Keratinocyte (primary cell): ENCODE measurements around the gene KIR2DL1. TPM values are rescaled to one million over a fixed set of nuclear protein-coding genes. Genes with fewer than 3 reads are reported as not detected.
"Not testable (repeated sequence)": the region's sequence is repeated elsewhere in the genome, so short reads cannot be mapped to it uniquely, and the experiment has no call there.

Source experiments
- DNase-seq: peaks from one replicate; pipeline ENCODE4 v3.0.0-alpha.2; 2011; ENCODE audit warnings: low read depth, missing footprints, low spot score
- FAIRE-seq: peaks from 2 replicates; lab custom pipeline; 2011; peaks lifted over from hg19 to GRCh38; lab: Jason Lieb, UNC
- H2AFZ ChIP-seq: 2 replicates; pipeline ENCODE4 v1.6.0; 2012; ENCODE audit warnings: low read length, control low read depth, inconsistent platforms; ENCODE audit not compliant: control insufficient read depth
- H3K27ac ChIP-seq: 2 replicates; pipeline ENCODE4 v1.5.1; 2011; ENCODE audit warnings: low read length; ENCODE audit not compliant: control insufficient read depth, insufficient read depth
- H3K27me3 ChIP-seq: 3 replicates; pipeline ENCODE4 v1.6.0; 2011; ENCODE audit warnings: low read length; ENCODE audit not compliant: control insufficient read depth, insufficient read depth; ENCODE audit errors: extremely low read depth
- H3K36me3 ChIP-seq, 2 experiments: 2 replicates in 1 of 2; 3 replicates in 1 of 2; pipeline ENCODE4 v1.5.1; 2011; ENCODE audit warnings: low read length in 2 of 2, mild to moderate bottlenecking in 1 of 2; ENCODE audit not compliant: control insufficient read depth in 2 of 2, insufficient read depth in 2 of 2; ENCODE audit errors: extremely low read depth in 1 of 2
- H3K4me1 ChIP-seq: 3 replicates; pipeline ENCODE4 v1.5.1; 2011; ENCODE audit warnings: low read length; ENCODE audit not compliant: control insufficient read depth, insufficient read depth; ENCODE audit errors: extremely low read depth
- H3K4me2 ChIP-seq: 3 replicates; pipeline ENCODE4 v1.6.0; 2011; ENCODE audit warnings: low read depth, low read length; ENCODE audit not compliant: control insufficient read depth, insufficient read depth; ENCODE audit errors: extremely low read depth
- H3K4me3 ChIP-seq, 3 experiments: fragments of 200-600 bp in 1 of 3; sonication (generic) in 1 of 3; 2 replicates in 2 of 3; 3 replicates in 1 of 3; pipeline ENCODE4 v1.5.1; 2011 to 2016; ENCODE audit warnings: low read length in 3 of 3, mild to moderate bottlenecking in 3 of 3, control low read depth in 2 of 3, inconsistent platforms in 1 of 3, low read depth in 1 of 3, mixed read lengths in 1 of 3, mixed run types in 1 of 3, moderate library complexity in 1 of 3; ENCODE audit not compliant: control insufficient read depth in 2 of 3, insufficient read depth in 2 of 3; ENCODE audit errors: extremely low read depth in 1 of 3
- H3K79me2 ChIP-seq: 2 replicates; pipeline ENCODE4 v1.6.0; 2012; ENCODE audit warnings: low read length; ENCODE audit not compliant: control insufficient read depth, insufficient read depth
- H3K9ac ChIP-seq: 3 replicates; pipeline ENCODE4 v1.6.0; 2011; ENCODE audit warnings: low read length; ENCODE audit not compliant: control insufficient read depth, insufficient read depth; ENCODE audit errors: extremely low read depth
- H3K9me1 ChIP-seq: 3 replicates; pipeline ENCODE4 v1.6.0; 2011; ENCODE audit warnings: low read length; ENCODE audit not compliant: control insufficient read depth, insufficient read depth; ENCODE audit errors: extremely low read depth
- H3K9me3 ChIP-seq: 2 replicates; pipeline ENCODE4 v1.5.1; 2012; ENCODE audit warnings: low read depth, low read length; ENCODE audit not compliant: control insufficient read depth
- H4K20me1 ChIP-seq: 3 replicates; pipeline ENCODE4 v1.6.0; 2011; ENCODE audit warnings: low read length; ENCODE audit not compliant: control insufficient read depth, insufficient read depth; ENCODE audit errors: extremely low read depth
- CTCF ChIP-seq, 3 experiments: IDR thresholded peaks in 1 of 3; conservative IDR thresholded peaks in 1 of 3; optimal IDR thresholded peaks in 1 of 3; 2 replicates in 2 of 3; 3 replicates in 1 of 3; pipeline versions ENCODE3 to v1.5.1; 2011; ENCODE audit warnings: low read length in 3 of 3, mild to moderate bottlenecking in 3 of 3, moderate library complexity in 2 of 3, control low read depth in 1 of 3, inconsistent platforms in 1 of 3; ENCODE audit not compliant: insufficient read depth in 2 of 3; ENCODE audit errors: extremely low read depth in 1 of 3
- EZH2 ChIP-seq: IDR thresholded peaks from one replicate; pipeline ENCODE4 v1.6.1; 2012; ENCODE audit warnings: inconsistent platforms, mild to moderate bottlenecking, low read length, moderate library complexity
- dilution Hi-C: fragments of 300-500 bp; cut with MboI; formaldehyde crosslinking; loops from one replicate; pipeline ENCODE4 v1.7.0; 2020; ENCODE audit warnings: low sequenced_read_pairs; ENCODE audit not compliant: extremely low pct_ligation_motif_present
- polyA plus RNA-seq, 5 experiments: library from polyadenylated mRNA; depleted of rRNA in 3 of 5; stranded (reverse) in 3 of 5; stranded (forward) in 1 of 5; unstranded in 1 of 5; fragments of >200 nt; gene quantifications; 1 replicate in 1 of 5; 2 replicates in 3 of 5; 3 replicates in 1 of 5; pipeline versions ENCODE4 v1.2.1 to v1.2.3, GENCODE V29; 2011 to 2012; ENCODE audit warnings: missing spikeins in 2 of 5, low read depth in 1 of 5, low replicate concordance in 1 of 5

Gene KIR2DL1
- polyA plus RNA-seq, 1 donor (not counting 4 experiments of a cell fraction or from before 2014, with no cell fraction given): not detected

GRCh38 chr19:54729416-54730188, 40.0 kb upstream of the KIR2DL1 start:
- Histone ChIP-seq H2AFZ (no peak overlapping the region), H3K79me2 (no peaks in the 10 kb centered on the region), H3K4me3 (no peak overlapping the region), H3K4me2 (no peak overlapping the region), H3K9ac (no peak overlapping the region), H3K36me3 (no peaks in the 10 kb centered on the region), H3K9me3 (peaks cover 7% of the 10 kb centered on the region), H3K9me1 (no peaks in the 10 kb centered on the region), H3K27me3 (no peaks in the 10 kb centered on the region), H3K27ac (no peak overlapping the region), H3K4me1 (no peaks in the 10 kb centered on the region), H4K20me1 (no peaks in the 10 kb centered on the region)
- FAIRE-seq: no peak
- TF ChIP-seq CTCF (optimal IDR thresholded peaks at IDR 0.05 in 1 of 3, IDR thresholded peaks at IDR 0.05 in 1 of 3, conservative IDR thresholded peaks at IDR 0.05 in 1 of 3; ENCODE audit: extremely low read depth in 1 of 3, insufficient read depth in 2 of 3, low read length in 3 of 3): no peak
- TF ChIP-seq EZH2: no peak
- dilution Hi-C loops: no loop called here
- no peak for DNase-seq

- Histone ChIP-seq H3K79me2 (no peaks in the 10 kb centered on the region), H3K27me3 (no peaks in the 10 kb centered on the region)
- dilution Hi-C loops: no loop called here
Observed at GRCh38 chr19:54731191-54731590, 38.4 kb upstream of the KIR2DL1 start.

GRCh38 chr19:54738306-54738705, 31.3 kb upstream of the KIR2DL1 start, which contains the start of gene KIR2DL3:
KIR2DL3 (plus strand) TSS chr19:54738513; CDS start chr19:54738546, 33 bp downstream.
- H3K79me2 ChIP-seq, H3K4me1 ChIP-seq, H3K27me3 ChIP-seq, H3K27ac ChIP-seq, H2AFZ ChIP-seq, H3K9me1 ChIP-seq, H4K20me1 ChIP-seq, H3K4me3 ChIP-seq, dilution Hi-C loops, H3K36me3 ChIP-seq, H3K9me3 ChIP-seq, DNase-seq, FAIRE-seq, H3K4me2 ChIP-seq, H3K9ac ChIP-seq: not testable (repeated sequence)

More at GRCh38 chr19:54731191-54731590, 38.4 kb upstream of the KIR2DL1 start:
- Histone ChIP-seq H4K20me1 (no peaks in the 10 kb centered on the region), H3K36me3 (no peaks in the 10 kb centered on the region), H3K9ac (no peak overlapping the region), H3K9me1 (no peaks in the 10 kb centered on the region), H3K9me3 (peaks cover 7% of the 10 kb centered on the region), H3K4me3 (no peak overlapping the region), H2AFZ (no peak overlapping the region), H3K4me1 (no peaks in the 10 kb centered on the region), H3K27ac (no peak overlapping the region), H3K4me2 (no peak overlapping the region)
- no peak for DNase-seq
- TF ChIP-seq EZH2 (no peak), CTCF (optimal IDR thresholded peaks at IDR 0.05 in 1 of 3, IDR thresholded peaks at IDR 0.05 in 1 of 3, conservative IDR thresholded peaks at IDR 0.05 in 1 of 3; ENCODE audit: extremely low read depth in 1 of 3, insufficient read depth in 2 of 3, low read length in 3 of 3) (no peak)
- FAIRE-seq: no peak
